Measurements from ENCODE around the gene CUX1. TPM values are rescaled to one million over a fixed set of nuclear protein-coding genes. Genes with fewer than 3 reads are reported as not detected.

Gene CUX1
- total and polyA plus RNA-seq, 2 donors (not counting 1 experiment from before 2014, with no cell fraction given) = 10.8 to 86.5 TPM

GRCh38 chr7:101998029-101998905 lies 180.8 kb downstream of the CUX1 start:
- Mint-ChIP-seq H3K9me3 (ENCODE audit: insufficient read depth) (no peaks in the 10 kb centered on the region), H3K27me3 (no peaks in the 10 kb centered on the region), H3K4me1 (peaks cover 37% of the 10 kb centered on the region), H3K27ac (no peak overlapping the region), H3K4me3 (no peak overlapping the region)
- TF ChIP-seq EZH2 (IDR thresholded peaks at IDR 0.05; ENCODE audit: borderline replicate concordance, insufficient read depth, low read depth, low read length, poor library complexity, severe bottlenecking) (no peak), CTCF (IDR thresholded peaks at IDR 0.05) (no peak)
- H3K4me2 ChIP-seq (replicated peaks; ENCODE audit: low read depth, low read length, poor library complexity, severe bottlenecking) = no peak overlapping the region
- H3K27me3 ChIP-seq (replicated peaks in 1 of 4; ENCODE audit: control extremely low read depth in 1 of 4, control insufficient read depth in 3 of 4, insufficient read depth in 4 of 4, low read length in 3 of 4) = no peaks in the 10 kb centered on the region
- no peak overlapping the region for H3K27ac ChIP-seq (ENCODE audit: low read length in 2 of 2)
- no peak overlapping the region for H2AFZ ChIP-seq (ENCODE audit: insufficient read depth, low read depth, low read length, poor library complexity, severe bottlenecking)
- H3K36me3 ChIP-seq (replicated peaks in 1 of 2; ENCODE audit: control extremely low read depth in 1 of 2, control insufficient read depth in 1 of 2, extremely low read depth in 1 of 2, insufficient read depth in 2 of 2, low read length in 1 of 2) = no peaks in the 10 kb centered on the region
- ChIA-PET CTCF (interaction anchor here (0.5 kb wide), 1 partner anchor 420 kb away, joined by 3 read pairs; no protein-coding TSS in a partner anchor), POLR2A (no interaction called here)
- DNase-seq (no peak), ATAC-seq (ENCODE audit: low read depth) (no peak)
- peaks cover 65% of the 10 kb centered on the region for H3K79me2 ChIP-seq (ENCODE audit: control insufficient read depth, insufficient read depth, low read length)
- H3K4me1 ChIP-seq (ENCODE audit: control insufficient read depth in 2 of 2, insufficient read depth in 2 of 2, low read length in 2 of 2) = peaks cover 6 to 39% of the 10 kb centered on the region in 2 donors
- WGBS (ENCODE audit: insufficient coverage) = 74% methylated on average over 16 of the region's 24 CpGs
- H4K20me1 ChIP-seq (ENCODE audit: control insufficient read depth, insufficient read depth, low read length, poor library complexity, severe bottlenecking) = peaks cover 6% of the 10 kb centered on the region
- intact Hi-C loops (cut with micrococcal nuclease) = no loop called here
- H3K9me3 ChIP-seq (ENCODE audit: control extremely low read depth in 1 of 3, control insufficient read depth in 2 of 3, insufficient read depth in 1 of 3, low read length in 2 of 3) = no peaks in the 10 kb centered on the region
- H3K4me3 ChIP-seq (ENCODE audit: control extremely low read depth in 1 of 5, extremely low read depth in 1 of 5, insufficient read depth in 1 of 5, low read depth in 2 of 5, low read length in 4 of 5) = no peak overlapping the region
- no peak overlapping the region for H3K9ac ChIP-seq (ENCODE audit: low read length)

- H3K27ac Mint-ChIP-seq = no peak overlapping the region
- no peak overlapping the region for H3K4me2 ChIP-seq (replicated peaks; ENCODE audit: low read depth, low read length, poor library complexity, severe bottlenecking)
- WGBS (ENCODE audit: insufficient coverage) = 8% methylated on average over 4 of the region's 6 CpGs
- H3K27me3 Mint-ChIP-seq = no peaks in the 10 kb centered on the region
- H3K4me1 Mint-ChIP-seq = peaks cover 31% of the 10 kb centered on the region
- peaks cover 6 to 33% of the 10 kb centered on the region in 2 donors for H3K4me1 ChIP-seq (ENCODE audit: control insufficient read depth in 2 of 2, insufficient read depth in 2 of 2, low read length in 2 of 2)
- H3K79me2 ChIP-seq (ENCODE audit: control insufficient read depth, insufficient read depth, low read length) = peaks cover 64% of the 10 kb centered on the region
- no peak for ATAC-seq (ENCODE audit: low read depth)
- no peaks in the 10 kb centered on the region for H3K27me3 ChIP-seq (replicated peaks in 1 of 4; ENCODE audit: control extremely low read depth in 1 of 4, control insufficient read depth in 3 of 4, insufficient read depth in 4 of 4, low read length in 3 of 4)
- no peak overlapping the region for H3K4me3 ChIP-seq (ENCODE audit: control extremely low read depth in 1 of 5, extremely low read depth in 1 of 5, insufficient read depth in 1 of 5, low read depth in 2 of 5, low read length in 4 of 5)
- H2AFZ ChIP-seq (ENCODE audit: insufficient read depth, low read depth, low read length, poor library complexity, severe bottlenecking) = no peak overlapping the region
- H4K20me1 ChIP-seq (ENCODE audit: control insufficient read depth, insufficient read depth, low read length, poor library complexity, severe bottlenecking) = peaks cover 8% of the 10 kb centered on the region
- no peaks in the 10 kb centered on the region for H3K36me3 ChIP-seq (replicated peaks in 1 of 2; ENCODE audit: control extremely low read depth in 1 of 2, control insufficient read depth in 1 of 2, extremely low read depth in 1 of 2, insufficient read depth in 2 of 2, low read length in 1 of 2)
- H3K9ac ChIP-seq (ENCODE audit: low read length) = no peak overlapping the region
- TF ChIP-seq CTCF (IDR thresholded peaks at IDR 0.05) = no peak
- no peak for TF ChIP-seq EZH2 (IDR thresholded peaks at IDR 0.05; ENCODE audit: borderline replicate concordance, insufficient read depth, low read depth, low read length, poor library complexity, severe bottlenecking)
- H3K9me3 ChIP-seq (ENCODE audit: control extremely low read depth in 1 of 3, control insufficient read depth in 2 of 3, insufficient read depth in 1 of 3, low read length in 2 of 3) = no peaks in the 10 kb centered on the region
- no peak overlapping the region for H3K4me3 Mint-ChIP-seq
- CTCF ChIA-PET = no interaction called here
- intact Hi-C loops (cut with micrococcal nuclease) = no loop called here
- POLR2A ChIA-PET = interaction anchor here (0.7 kb wide), 1 partner anchor 38 kb away, joined by 5 read pairs; no protein-coding TSS in a partner anchor
- DNase-seq = no peak
- H3K9me3 Mint-ChIP-seq (ENCODE audit: insufficient read depth) = no peaks in the 10 kb centered on the region
- no peak overlapping the region for H3K27ac ChIP-seq (ENCODE audit: low read length in 2 of 2)
Measured at GRCh38 chr7:101998906-101999240, 181.4 kb downstream of the CUX1 start.
